ENCODE data around the gene HPN.
"Not testable (repeated sequence)": the region's sequence is repeated elsewhere in the genome, so short reads cannot be mapped to it uniquely, and the experiment has no call there.

HPN gene

GRCh38 chr19:35084509-35084762 lies 42.9 kb downstream of the HPN start:
- DNase-seq (ENCODE audit: low read depth in 3 of 3): no peak

GRCh38 chr19:35085947-35086346 lies 44.4 kb downstream of the HPN start:
- DNase-seq (ENCODE audit: low read depth in 3 of 3): no peak

DNA sequence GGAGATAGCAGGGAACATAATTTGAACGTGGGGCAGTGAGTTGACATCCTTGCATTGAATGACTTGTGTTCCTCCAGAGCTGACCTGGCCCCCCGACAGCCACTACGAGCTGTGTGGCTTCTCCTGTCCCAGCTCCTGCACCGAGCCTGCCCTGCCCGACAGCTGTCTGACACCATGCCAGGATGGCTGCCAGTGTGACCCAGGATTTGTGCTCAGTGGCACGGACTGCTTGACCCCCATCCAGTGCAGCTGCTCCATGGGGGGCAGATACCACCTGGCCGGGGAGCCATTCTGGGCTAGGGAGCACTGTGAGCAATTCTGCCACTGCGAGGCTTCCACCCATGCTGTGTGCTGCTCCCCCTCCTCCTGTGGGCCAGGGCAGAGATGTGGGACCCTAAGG lies 44.9 kb downstream of the HPN start:
- DNase-seq (ENCODE audit: low read depth in 3 of 3): no peak

GRCh38 chr19:35087393-35087792 lies 45.9 kb downstream of the HPN start:
- DNase-seq (ENCODE audit: low read depth in 3 of 3): no peak

GRCh38 chr19:35088131-35088913 lies 46.8 kb downstream of the HPN start:
- no peak for DNase-seq (ENCODE audit: low read depth in 3 of 3)

DNA sequence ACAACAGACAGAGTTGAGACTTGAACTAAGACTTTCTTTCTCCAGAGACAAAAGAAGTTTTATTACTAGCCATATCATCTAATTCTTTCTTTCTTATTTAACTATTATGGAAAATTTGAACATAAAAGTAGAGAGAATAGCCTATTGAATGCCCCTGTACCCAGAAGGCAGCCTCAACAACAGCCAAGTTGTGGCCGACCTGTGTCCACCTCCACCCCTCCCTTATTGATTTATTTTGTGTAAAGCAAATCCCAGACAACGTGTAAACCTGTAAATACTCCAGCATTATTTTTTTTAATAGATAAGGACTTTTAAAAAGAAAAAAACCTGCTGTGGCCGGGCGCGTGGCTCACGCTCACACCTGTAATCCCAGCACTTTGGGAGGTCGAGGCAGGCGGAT lies 48.0 kb downstream of the HPN start:
- DNase-seq (ENCODE audit: low read depth in 3 of 3): no peak

- no peak for DNase-seq (ENCODE audit: low read depth in 3 of 3)
Measured at GRCh38 chr19:35090160-35090505, 48.6 kb downstream of the HPN start.

DNA sequence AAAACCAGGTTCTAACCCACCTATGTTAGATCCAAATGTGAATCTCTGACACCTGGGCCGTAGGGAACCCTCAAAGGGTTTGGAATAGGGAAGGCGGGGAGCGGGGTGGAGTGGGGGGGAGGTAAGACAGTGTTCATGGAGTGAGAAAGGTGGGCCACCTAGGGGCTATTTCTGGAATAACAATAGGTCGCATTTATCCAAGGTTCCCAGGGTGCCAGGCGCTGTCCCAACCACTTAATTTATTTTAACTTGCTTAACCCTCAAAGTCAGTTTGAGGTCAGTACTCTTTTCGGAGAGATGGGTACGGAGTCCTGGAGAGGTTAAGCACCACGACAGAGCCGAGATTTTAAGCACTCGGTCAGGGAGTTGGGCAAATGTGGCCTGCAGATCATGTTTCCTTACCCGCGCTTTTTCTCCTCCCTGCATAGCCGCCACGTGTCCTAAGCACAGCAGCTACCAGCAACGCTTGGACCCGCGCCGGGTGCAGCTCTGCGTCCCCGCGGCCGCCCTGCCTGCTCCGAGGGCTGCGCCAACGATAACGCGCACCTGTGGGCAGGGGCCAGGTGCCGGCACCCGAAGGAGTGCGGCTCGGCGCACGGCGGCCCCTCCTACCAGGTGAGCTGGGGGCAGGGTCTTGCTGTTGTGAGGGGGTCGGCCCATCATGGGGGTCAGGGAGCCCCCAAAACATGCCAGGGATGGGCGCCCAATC lies 49.1 kb downstream of the HPN start:
- peak; percentile 23 to 26 (median 26) for DNase-seq (ENCODE audit: low read depth in 3 of 3)

DNA sequence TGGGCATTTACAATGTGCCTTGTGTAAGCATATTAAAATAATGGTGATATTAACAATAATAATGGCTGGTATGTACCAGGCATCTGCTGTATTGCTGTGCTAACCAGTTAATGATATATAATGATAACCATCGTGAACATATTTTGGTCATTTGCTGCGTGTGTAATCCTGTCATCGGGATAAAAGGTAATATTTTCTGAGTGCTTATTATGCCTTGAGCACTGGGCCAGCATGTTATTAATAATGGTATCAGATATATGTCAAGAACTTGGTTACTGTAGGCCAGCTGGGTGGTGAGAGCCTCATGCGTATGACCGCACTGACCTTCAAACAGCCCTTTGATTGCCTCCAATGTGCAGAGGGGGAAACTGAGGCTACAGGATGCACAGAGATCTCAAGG lies 51.9 kb downstream of the HPN start:
- no peak for DNase-seq (ENCODE audit: low read depth in 3 of 3)

GRCh38 chr19:35093941-35094647 lies 52.6 kb downstream of the HPN start:
- DNase-seq (ENCODE audit: low read depth in 3 of 3): no peak

GRCh38 chr19:35094656-35095055 lies 53.1 kb downstream of the HPN start:
- DNase-seq (ENCODE audit: low read depth in 3 of 3): no peak

- DNase-seq (ENCODE audit: low read depth in 3 of 3): no peak
Measured at GRCh38 chr19:35095667-35096368, 54.3 kb downstream of the HPN start.

DNA sequence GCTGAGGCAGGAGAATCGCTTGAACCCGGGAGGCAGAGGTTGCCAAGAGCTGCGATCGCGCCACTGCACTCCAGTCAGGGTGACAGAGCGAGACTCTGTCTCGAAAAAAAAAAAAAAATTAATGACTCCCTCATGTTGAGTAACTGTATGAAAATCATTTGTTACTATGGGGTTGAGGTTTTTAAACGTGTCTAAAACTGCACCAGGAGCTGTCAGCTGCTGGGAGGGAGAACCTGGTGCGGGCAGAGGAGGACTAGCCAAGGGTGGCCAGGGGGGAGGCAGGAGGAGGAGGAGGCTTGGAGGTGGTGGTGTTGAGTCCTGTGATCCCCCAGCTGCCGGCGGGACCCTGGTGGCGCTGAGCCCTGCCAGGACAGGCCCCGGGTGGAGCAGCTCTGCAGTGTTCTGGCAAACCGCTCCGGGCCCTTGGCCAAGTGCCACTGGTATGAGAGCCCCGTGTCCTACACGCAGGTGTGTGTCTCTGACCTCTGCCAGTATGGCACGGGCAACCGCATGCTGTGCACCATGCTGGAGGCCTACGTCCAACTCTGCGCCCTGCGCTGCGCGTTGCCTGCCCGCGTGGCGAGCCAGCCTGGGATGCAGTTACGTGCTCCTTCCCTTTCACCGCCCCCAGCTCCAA lies 57.0 kb downstream of the HPN start:
- DNase-seq (ENCODE audit: low read depth in 3 of 3): no peak

DNA sequence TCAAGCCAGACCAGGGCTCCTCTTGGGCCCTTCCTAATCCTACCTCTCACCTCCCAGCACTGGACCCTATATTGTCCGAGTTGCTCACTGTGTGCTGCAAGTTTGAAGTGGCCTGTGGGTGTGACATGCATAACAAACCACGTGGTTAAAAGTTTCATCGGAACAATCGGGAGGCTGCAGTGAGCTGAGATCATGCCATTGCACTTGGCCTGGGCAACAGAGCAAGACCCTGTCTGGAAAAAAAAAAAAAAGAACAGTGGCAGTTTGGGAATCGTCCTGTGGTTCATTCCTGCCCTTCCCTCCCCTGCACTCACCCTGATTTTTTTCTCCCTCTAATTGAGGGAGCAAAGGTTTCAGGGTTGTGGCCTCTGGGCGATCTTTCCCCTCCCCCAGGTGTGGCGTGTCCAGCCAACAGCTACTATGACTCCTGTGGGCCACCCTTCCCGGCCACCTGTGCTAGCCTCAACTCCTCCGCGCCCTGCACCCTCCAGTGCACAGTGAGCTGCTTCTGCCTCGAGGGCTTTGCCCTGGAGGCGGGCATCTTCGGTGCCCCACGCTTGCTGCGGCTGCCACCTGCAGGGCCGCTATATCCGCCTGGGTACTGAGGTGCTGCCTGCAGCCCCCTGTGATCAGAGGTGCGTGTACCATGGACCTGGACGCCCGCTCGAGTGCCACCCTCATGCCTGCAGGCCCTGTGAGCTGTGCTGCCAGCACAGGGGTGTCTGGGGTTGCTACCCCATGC lies 57.8 kb downstream of the HPN start:
- DNase-seq (ENCODE audit: low read depth in 3 of 3): no peak

- no peak for DNase-seq (ENCODE audit: low read depth in 3 of 3)
Measured at GRCh38 chr19:35099897-35100275, 58.4 kb downstream of the HPN start.

GRCh38 chr19:35100588-35101533 lies 59.3 kb downstream of the HPN start:
- DNase-seq (ENCODE audit: low read depth in 3 of 3): no peak

DNA sequence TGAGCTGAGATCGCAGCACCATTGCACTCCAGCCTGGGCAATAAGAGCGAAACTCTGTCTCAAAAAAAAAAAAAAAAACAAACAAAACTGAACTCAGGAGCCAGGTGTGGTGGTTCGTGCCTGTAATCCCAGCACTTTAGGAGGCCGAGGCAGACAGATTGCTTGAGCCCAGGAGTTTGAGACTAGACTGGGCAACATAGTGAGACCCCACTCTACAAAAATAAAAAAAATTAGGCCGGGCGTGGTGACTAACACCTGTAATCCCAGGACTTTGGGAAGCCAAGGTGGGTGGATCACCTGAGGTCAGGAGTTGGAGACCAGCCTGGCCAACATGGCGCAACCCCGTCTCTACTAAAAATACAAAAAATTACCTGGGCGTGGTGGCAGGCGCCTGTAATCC lies 60.4 kb downstream of the HPN start:
- not testable (repeated sequence) for DNase-seq (ENCODE audit: low read depth in 3 of 3)

DNA sequence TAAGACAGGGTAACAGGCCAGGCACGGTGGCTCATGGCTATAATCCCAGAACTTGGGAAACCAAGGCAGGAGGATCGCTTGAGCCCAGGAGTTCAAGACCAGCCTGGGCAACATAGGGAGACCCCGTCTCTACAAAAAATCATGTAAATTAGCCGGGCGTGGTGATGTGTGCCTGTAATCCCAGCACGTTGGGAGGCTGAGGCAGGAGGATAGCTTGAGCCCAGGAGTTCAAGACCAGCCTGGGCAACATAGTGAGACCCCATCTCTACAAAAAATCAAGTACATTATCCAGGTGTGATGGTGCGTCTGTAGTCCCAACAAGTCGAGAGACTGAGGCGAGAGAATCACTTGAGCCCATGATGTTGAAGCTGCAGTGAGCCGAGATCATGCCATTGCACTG lies 62.1 kb downstream of the HPN start:
- DNase-seq (ENCODE audit: low read depth in 3 of 3): not testable (repeated sequence)

GRCh38 chr19:35104361-35104760 lies 62.8 kb downstream of the HPN start:
- no peak for DNase-seq (ENCODE audit: low read depth in 3 of 3)

- no peak for DNase-seq (ENCODE audit: low read depth in 3 of 3)
Measured at GRCh38 chr19:35105047-35105410, 63.5 kb downstream of the HPN start.
